ENCODE data around the gene RAB39B. TPM values are rescaled to one million over a fixed set of nuclear protein-coding genes. Genes with fewer than 3 reads are reported as not detected.

Gene RAB39B
- total RNA-seq, 1 experiment from 2014 or later, result not detected

Other genes starting within 250 kb of the RAB39B start
- gene F8, start 241.8 kb downstream of the RAB39B start, total RNA-seq (2014; rRNA removed; shearing (Covaris generic)), result 3.3 and 3.7 TPM in 2 replicates
- 62.6 and 63.8 TPM in 2 replicates for gene FUNDC2, start 237.6 kb downstream of the RAB39B start, total RNA-seq (2014; rRNA removed; shearing (Covaris generic))
- 25.1 and 38.5 TPM in 2 replicates for gene CMC4, start 193.4 kb downstream of the RAB39B start, total RNA-seq (2014; rRNA removed; shearing (Covaris generic))
- gene MTCP1, start 193.4 kb downstream of the RAB39B start, total RNA-seq (2014; rRNA removed; shearing (Covaris generic)), result 2.0 and 2.1 TPM in 2 replicates
- 5.4 and 12.1 TPM in 2 replicates for gene BRCC3, start 193.0 kb downstream of the RAB39B start, total RNA-seq (2014; rRNA removed; shearing (Covaris generic))
- gene VBP1, start 48.0 kb downstream of the RAB39B start, total RNA-seq (2014; rRNA removed; shearing (Covaris generic)), result 157 and 172 TPM in 2 replicates
- 0.08 and 0.41 TPM in 2 replicates for gene CLIC2, start 70.1 kb upstream of the RAB39B start, total RNA-seq (2014; rRNA removed; shearing (Covaris generic))
- not detected in 2 replicates for gene F8A2, start 117.6 kb upstream of the RAB39B start, total RNA-seq (2014; rRNA removed; shearing (Covaris generic))
- 5.6 and 6.7 TPM in 2 replicates for gene F8A3, start 194.1 kb upstream of the RAB39B start, total RNA-seq (2014; rRNA removed; shearing (Covaris generic))

Data from SJSA1 (cell line).